ENCODE measurements around the gene KBTBD12.

KBTBD12 gene

GRCh38 chr3:127991681-127992080 lies 76.6 kb downstream of the KBTBD12 start:
- Mint-ChIP-seq H3K4me1 (ENCODE audit: low read depth) (no peaks in the 10 kb centered on the region), H3K4me3 (no peak overlapping the region), H3K36me3 (ENCODE audit: low read depth) (no peaks in the 10 kb centered on the region), H3K9me3 (no peaks in the 10 kb centered on the region), H3K27ac (no peak overlapping the region), H3K27me3 (peaks cover 4% of the 10 kb centered on the region)

- H3K4me3 Mint-ChIP-seq: no peak overlapping the region
- no peaks in the 10 kb centered on the region for H3K9me3 Mint-ChIP-seq
- H3K27ac Mint-ChIP-seq: no peak overlapping the region
- H3K4me1 Mint-ChIP-seq (ENCODE audit: low read depth): no peaks in the 10 kb centered on the region
- H3K27me3 Mint-ChIP-seq: peaks cover 3% of the 10 kb centered on the region
- no peaks in the 10 kb centered on the region for H3K36me3 Mint-ChIP-seq (ENCODE audit: low read depth)
Measured at GRCh38 chr3:127992127-127992526, 77.1 kb downstream of the KBTBD12 start.

GRCh38 chr3:127994011-127994410 lies 79.0 kb downstream of the KBTBD12 start:
- H3K27ac Mint-ChIP-seq: no peak overlapping the region
- no peak overlapping the region for H3K4me3 Mint-ChIP-seq
- H3K9me3 Mint-ChIP-seq: no peaks in the 10 kb centered on the region
- peaks cover 3% of the 10 kb centered on the region for H3K27me3 Mint-ChIP-seq
- H3K4me1 Mint-ChIP-seq (ENCODE audit: low read depth): no peaks in the 10 kb centered on the region
- no peaks in the 10 kb centered on the region for H3K36me3 Mint-ChIP-seq (ENCODE audit: low read depth)

- H3K27ac Mint-ChIP-seq: no peak overlapping the region
- H3K36me3 Mint-ChIP-seq (ENCODE audit: low read depth): no peaks in the 10 kb centered on the region
- H3K4me1 Mint-ChIP-seq (ENCODE audit: low read depth): no peaks in the 10 kb centered on the region
- H3K27me3 Mint-ChIP-seq: peaks cover 5% of the 10 kb centered on the region
- no peak overlapping the region for H3K4me3 Mint-ChIP-seq
- H3K9me3 Mint-ChIP-seq: no peaks in the 10 kb centered on the region
Measured at GRCh38 chr3:127997016-127997415, 82.0 kb downstream of the KBTBD12 start.

- no peak overlapping the region for H3K4me3 Mint-ChIP-seq
- H3K36me3 Mint-ChIP-seq (ENCODE audit: low read depth): no peaks in the 10 kb centered on the region
- no peaks in the 10 kb centered on the region for H3K4me1 Mint-ChIP-seq (ENCODE audit: low read depth)
- peaks cover 8% of the 10 kb centered on the region for H3K27me3 Mint-ChIP-seq
- H3K9me3 Mint-ChIP-seq: no peaks in the 10 kb centered on the region
- no peak overlapping the region for H3K27ac Mint-ChIP-seq
Measured at GRCh38 chr3:127997961-127998360, 82.9 kb downstream of the KBTBD12 start.

GRCh38 chr3:127998596-127998995 lies 83.6 kb downstream of the KBTBD12 start:
- no peaks in the 10 kb centered on the region for H3K4me1 Mint-ChIP-seq (ENCODE audit: low read depth)
- peaks cover 10% of the 10 kb centered on the region for H3K27me3 Mint-ChIP-seq

GRCh38 chr3:127999509-128000106 lies 84.6 kb downstream of the KBTBD12 start:
- Mint-ChIP-seq H3K27me3 (peaks cover 10% of the 10 kb centered on the region), H3K36me3 (ENCODE audit: low read depth) (no peaks in the 10 kb centered on the region), H3K9me3 (no peaks in the 10 kb centered on the region), H3K4me3 (no peak overlapping the region), H3K27ac (no peak overlapping the region), H3K4me1 (ENCODE audit: low read depth) (no peaks in the 10 kb centered on the region)

More at GRCh38 chr3:127998596-127998995, 83.6 kb downstream of the KBTBD12 start:
- Mint-ChIP-seq H3K36me3 (ENCODE audit: low read depth) (no peaks in the 10 kb centered on the region), H3K27ac (no peak overlapping the region), H3K9me3 (no peaks in the 10 kb centered on the region), H3K4me3 (no peak overlapping the region)

GRCh38 chr3:128001576-128001975 lies 86.5 kb downstream of the KBTBD12 start:
- Mint-ChIP-seq H3K36me3 (ENCODE audit: low read depth) (no peaks in the 10 kb centered on the region), H3K4me1 (ENCODE audit: low read depth) (no peaks in the 10 kb centered on the region), H3K27ac (no peak overlapping the region), H3K27me3 (peaks cover 10% of the 10 kb centered on the region), H3K9me3 (no peaks in the 10 kb centered on the region), H3K4me3 (no peak overlapping the region)

GRCh38 chr3:128004661-128005060 lies 89.6 kb downstream of the KBTBD12 start:
- H3K4me1 Mint-ChIP-seq (ENCODE audit: low read depth): no peaks in the 10 kb centered on the region

GRCh38 chr3:128006061-128007032 lies 91.3 kb downstream of the KBTBD12 start:
- Mint-ChIP-seq H3K27me3 (peaks cover 12% of the 10 kb centered on the region), H3K27ac (no peak overlapping the region), H3K4me3 (no peak overlapping the region), H3K4me1 (ENCODE audit: low read depth) (peaks cover 1% of the 10 kb centered on the region), H3K36me3 (ENCODE audit: low read depth) (no peaks in the 10 kb centered on the region), H3K9me3 (no peaks in the 10 kb centered on the region)

More at GRCh38 chr3:128004661-128005060, 89.6 kb downstream of the KBTBD12 start:
- Mint-ChIP-seq H3K27me3 (peaks cover 11% of the 10 kb centered on the region), H3K9me3 (no peaks in the 10 kb centered on the region), H3K27ac (no peak overlapping the region), H3K36me3 (ENCODE audit: low read depth) (no peaks in the 10 kb centered on the region), H3K4me3 (no peak overlapping the region)

- H3K4me3 Mint-ChIP-seq: no peak overlapping the region
- no peaks in the 10 kb centered on the region for H3K36me3 Mint-ChIP-seq (ENCODE audit: low read depth)
- peaks cover 12% of the 10 kb centered on the region for H3K27me3 Mint-ChIP-seq
Measured at GRCh38 chr3:128007033-128007424, 92.0 kb downstream of the KBTBD12 start.

GRCh38 chr3:128009952-128010846 lies 95.2 kb downstream of the KBTBD12 start:
- H3K4me3 Mint-ChIP-seq: no peak overlapping the region
- no peak overlapping the region for H3K27ac Mint-ChIP-seq
- H3K9me3 Mint-ChIP-seq: no peaks in the 10 kb centered on the region
- no peaks in the 10 kb centered on the region for H3K36me3 Mint-ChIP-seq (ENCODE audit: low read depth)
- H3K4me1 Mint-ChIP-seq (ENCODE audit: low read depth): peaks cover 4% of the 10 kb centered on the region
- H3K27me3 Mint-ChIP-seq: peaks cover 8% of the 10 kb centered on the region

More at GRCh38 chr3:128007033-128007424, 92.0 kb downstream of the KBTBD12 start:
- Mint-ChIP-seq H3K27ac (no peak overlapping the region), H3K9me3 (no peaks in the 10 kb centered on the region), H3K4me1 (ENCODE audit: low read depth) (peaks cover 4% of the 10 kb centered on the region)

GRCh38 chr3:128011140-128011539 lies 96.1 kb downstream of the KBTBD12 start:
- Mint-ChIP-seq H3K27me3 (peaks cover 8% of the 10 kb centered on the region), H3K36me3 (ENCODE audit: low read depth) (no peaks in the 10 kb centered on the region), H3K9me3 (no peaks in the 10 kb centered on the region), H3K27ac (no peak overlapping the region), H3K4me1 (ENCODE audit: low read depth) (peaks cover 4% of the 10 kb centered on the region), H3K4me3 (no peak overlapping the region)

- H3K36me3 Mint-ChIP-seq (ENCODE audit: low read depth): no peaks in the 10 kb centered on the region
- H3K4me3 Mint-ChIP-seq: no peak overlapping the region
- H3K4me1 Mint-ChIP-seq (ENCODE audit: low read depth): peaks cover 4% of the 10 kb centered on the region
- no peak overlapping the region for H3K27ac Mint-ChIP-seq
- peaks cover 9% of the 10 kb centered on the region for H3K27me3 Mint-ChIP-seq
- no peaks in the 10 kb centered on the region for H3K9me3 Mint-ChIP-seq
Measured at GRCh38 chr3:128012050-128012449, 97.0 kb downstream of the KBTBD12 start.
